GM18498 (cell line): ENCODE results near the gene PVR.
"Not testable (repeated sequence)": the region's sequence is repeated elsewhere in the genome, so short reads cannot be mapped to it uniquely, and the experiment has no call there.

Source experiments
- ATAC-seq: cut with Tn5 transposase; IDR thresholded peaks from one replicate; pipeline ENCODE4 v1.9.1; 2021; ENCODE audit warnings: mild to moderate bottlenecking, moderate library complexity; ENCODE audit not compliant: unreplicated experiment

Gene PVR

DNA sequence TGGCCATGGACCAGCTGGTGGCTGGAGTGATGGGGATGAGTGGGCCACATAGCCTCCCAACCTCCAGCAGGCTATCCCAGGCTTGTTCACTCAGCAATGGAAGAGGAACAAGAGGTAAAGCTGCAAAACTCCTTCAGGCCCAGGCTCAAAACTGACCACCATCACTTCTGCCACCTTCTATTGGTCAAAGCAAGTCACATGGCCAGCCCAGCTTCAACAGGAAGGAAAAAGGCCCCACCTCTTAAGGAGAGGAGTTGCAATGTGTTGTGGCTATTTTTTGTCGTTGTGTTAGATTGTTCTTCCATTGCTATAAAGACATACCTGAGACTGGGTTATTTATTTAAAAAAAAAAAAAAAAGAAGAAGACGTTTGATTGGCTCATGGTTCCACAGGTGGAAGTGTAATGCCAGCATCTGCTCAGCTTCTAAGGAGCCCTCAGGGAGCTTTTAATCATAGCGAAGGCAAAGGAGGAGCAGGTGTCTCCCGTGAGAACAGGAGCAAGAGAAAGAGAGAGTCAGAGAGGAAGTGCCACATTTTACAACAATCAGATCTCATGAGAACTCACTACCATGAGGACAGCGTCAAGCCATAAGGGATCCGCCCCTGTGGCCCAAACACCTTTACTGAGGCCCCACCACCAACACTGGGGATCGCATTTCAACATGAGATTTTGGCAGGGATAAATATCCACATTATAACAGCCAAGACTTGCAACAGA is 24.9 kb upstream of the PVR start:
- no peak for ATAC-seq

GRCh38 chr19:44620667-44621066 is 23.0 kb upstream of the PVR start:
- no peak for ATAC-seq

DNA sequence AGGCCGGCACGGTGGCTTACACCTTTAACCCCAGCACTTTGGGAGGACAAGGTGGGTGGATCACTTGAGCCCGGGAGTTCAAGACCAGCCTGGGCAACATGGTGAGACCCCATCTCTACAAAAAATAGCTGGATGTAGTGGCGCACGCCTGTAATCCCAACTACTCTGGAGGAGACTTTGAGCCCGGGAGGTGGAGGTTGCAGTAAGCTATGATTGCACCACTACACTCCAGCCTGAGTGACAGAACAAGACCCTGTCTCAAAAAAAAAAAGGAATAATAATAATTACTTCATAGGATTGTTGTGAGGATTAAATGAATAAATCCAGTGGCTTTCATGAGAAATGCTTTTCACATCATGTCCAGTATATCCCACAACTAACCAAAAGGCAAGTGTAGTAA is 22.3 kb upstream of the PVR start:
- ATAC-seq, result no peak

DNA sequence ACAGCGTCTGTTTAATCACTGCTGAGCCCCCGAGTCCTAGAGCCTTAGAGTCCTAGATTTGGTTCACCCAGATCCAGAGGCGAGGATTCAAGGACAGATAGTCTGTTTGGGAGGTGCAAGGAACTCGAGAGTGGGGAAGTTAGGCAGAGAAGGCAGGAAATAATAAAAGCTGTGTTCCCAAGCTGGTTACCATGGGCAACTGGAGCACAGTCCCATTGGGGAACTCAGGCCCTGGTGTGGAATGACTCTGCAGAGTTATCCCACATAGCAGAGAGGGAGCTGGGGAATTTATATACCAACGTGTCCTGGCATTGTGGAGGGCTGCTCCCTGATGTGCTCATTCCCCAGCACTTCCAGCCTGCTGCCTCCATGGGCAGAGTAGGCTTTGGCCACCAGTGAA is 20.6 kb upstream of the PVR start:
- no peak for ATAC-seq

DNA sequence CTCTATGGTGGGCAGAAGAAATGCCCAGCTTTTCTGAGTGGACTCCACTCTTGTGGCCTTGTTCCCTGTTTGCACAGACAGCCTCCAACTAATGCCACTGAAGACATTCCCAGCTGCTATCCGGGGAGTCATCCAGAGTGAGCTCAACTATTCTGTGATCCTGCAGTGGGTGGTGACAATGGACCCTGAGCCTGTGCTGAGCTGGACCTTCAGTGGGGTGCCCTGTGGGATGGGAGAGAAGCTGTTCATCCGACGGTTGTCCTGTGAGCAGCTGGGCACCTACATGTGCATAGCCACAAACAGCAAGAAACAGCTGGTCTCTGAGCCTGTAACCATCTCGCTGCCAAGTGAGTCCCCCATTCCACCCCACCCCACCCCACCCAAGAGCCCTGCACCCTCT is 20.1 kb upstream of the PVR start:
- no peak for ATAC-seq

- ATAC-seq, result no peak
These were observed 18.8 kb upstream of the PVR start for GRCh38 chr19:44624840-44625354.

DNA sequence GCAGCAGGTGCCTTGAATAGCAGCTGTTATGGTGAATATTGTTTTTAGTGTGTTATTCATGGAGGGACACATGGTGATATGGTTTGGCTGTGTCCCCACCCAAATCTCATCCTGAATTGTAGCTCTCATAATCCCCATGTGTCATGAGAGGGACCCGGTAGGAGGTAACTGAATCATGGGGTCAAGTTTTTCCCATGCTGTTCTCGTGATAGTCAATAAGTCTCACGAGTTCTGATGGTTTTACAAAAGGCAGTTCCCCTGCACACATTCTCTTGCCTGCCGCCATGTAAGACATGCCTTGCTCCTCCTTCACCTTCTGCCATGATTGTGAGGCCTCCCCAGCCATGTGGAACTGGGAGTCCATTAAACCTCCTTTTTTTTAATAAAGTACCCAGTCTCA is 18.1 kb upstream of the PVR start:
- not testable (repeated sequence) for ATAC-seq

GRCh38 chr19:44626048-44626624 is 17.6 kb upstream of the PVR start:
- no peak for ATAC-seq

GRCh38 chr19:44627631-44628030 is 16.1 kb upstream of the PVR start:
- ATAC-seq, result no peak

DNA sequence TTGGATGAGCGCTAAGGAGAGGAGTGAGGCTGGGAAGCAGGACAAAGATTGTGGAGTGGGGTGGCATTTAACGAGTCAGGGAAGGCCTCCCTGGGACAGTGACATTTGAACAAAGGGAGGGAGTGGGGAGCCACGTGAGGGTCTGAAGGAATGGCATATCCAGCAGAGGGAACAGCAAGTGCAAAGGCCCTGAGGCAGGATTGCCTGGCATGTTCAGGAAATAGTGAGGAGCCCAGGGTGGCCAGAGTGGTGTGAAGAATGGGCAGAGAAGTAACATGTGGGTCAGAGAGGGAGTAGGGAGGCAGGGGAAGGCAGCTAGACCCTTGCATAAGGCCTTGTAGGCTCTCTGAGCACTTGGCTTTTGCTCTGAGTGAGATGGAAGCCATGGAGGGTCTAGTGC is 14.9 kb upstream of the PVR start:
- no peak for ATAC-seq

GRCh38 chr19:44631611-44632010 is 12.1 kb upstream of the PVR start:
- ATAC-seq, result not testable (repeated sequence)

DNA sequence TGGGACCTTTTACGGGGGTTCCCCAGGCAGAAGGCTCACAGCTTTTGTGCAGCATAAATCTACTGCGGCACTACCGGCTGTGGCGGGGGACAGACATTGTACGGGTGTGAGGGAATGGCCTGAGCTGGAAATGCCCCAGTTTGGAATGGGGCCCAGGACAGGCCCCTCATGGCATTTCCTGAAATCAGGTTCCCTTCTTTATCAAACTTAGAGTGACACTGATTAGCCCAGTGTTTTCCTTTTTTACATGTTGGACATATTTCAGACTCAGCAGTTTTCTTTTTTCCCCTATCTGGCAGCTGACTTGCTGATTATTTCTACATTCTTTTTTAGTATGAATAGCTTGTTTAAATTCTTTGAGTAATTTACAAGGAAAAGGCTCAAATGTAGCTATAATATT is 9.7 kb upstream of the PVR start:
- ATAC-seq, result not testable (repeated sequence)

DNA sequence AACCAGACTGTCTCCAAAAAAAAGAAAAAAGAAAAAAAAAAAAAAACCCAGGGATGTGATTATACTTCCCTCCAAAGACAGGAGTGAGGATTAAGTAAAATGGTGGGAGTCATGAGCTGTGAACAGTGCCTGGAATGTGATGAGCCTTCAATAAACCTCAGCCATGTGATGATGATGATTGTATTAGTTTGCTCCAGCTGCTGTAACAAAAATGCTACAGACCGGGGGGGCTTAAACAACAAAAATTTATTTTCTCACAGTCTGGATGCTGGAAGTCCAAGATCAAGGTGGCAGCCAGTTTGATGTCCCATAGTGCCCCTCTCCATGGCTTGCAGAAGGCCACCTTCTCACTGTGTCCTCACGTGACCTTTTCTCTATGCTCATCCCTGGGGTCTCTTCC is 8.9 kb upstream of the PVR start:
- no peak for ATAC-seq

DNA sequence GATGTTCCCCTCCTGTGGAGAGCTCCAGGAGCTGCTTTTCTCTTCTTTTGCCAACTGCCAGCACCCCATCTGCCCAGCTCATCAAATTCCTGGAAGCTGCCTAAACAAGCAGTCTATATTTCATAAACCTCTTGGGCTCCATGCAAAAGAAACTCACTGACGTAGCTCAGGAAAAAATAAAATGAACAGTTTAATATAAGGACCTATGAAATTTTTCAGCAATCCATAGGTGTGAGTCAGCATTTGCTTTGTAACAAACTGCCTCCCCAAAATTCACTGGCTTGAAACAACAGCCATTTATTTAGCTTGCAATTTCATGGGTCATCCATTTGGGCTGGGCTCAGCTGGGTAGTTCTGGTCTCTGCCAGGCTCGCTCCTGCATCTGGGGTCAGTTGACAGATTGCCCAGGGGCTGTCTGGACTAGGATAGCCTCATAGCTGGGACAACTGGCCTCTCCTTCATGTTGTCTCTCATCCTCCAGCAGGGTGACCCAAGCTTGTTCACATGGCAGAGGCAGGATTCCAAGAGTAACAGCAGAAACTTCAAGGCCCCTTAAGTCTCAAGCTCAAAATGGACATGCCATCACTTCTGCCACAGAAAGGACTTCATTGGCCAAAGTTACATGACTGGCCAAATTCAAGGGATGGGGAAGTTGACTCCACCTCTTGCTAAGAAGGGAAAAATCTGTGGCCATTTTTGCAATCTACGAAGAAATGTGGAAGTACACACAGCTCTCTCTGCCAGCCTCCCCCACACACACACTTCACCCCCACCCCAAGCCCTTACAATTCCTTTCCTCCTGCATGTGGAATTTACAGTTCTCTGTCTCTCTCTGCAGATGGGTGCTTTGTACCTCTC is 7.9 kb upstream of the PVR start:
- ATAC-seq, result no peak

DNA sequence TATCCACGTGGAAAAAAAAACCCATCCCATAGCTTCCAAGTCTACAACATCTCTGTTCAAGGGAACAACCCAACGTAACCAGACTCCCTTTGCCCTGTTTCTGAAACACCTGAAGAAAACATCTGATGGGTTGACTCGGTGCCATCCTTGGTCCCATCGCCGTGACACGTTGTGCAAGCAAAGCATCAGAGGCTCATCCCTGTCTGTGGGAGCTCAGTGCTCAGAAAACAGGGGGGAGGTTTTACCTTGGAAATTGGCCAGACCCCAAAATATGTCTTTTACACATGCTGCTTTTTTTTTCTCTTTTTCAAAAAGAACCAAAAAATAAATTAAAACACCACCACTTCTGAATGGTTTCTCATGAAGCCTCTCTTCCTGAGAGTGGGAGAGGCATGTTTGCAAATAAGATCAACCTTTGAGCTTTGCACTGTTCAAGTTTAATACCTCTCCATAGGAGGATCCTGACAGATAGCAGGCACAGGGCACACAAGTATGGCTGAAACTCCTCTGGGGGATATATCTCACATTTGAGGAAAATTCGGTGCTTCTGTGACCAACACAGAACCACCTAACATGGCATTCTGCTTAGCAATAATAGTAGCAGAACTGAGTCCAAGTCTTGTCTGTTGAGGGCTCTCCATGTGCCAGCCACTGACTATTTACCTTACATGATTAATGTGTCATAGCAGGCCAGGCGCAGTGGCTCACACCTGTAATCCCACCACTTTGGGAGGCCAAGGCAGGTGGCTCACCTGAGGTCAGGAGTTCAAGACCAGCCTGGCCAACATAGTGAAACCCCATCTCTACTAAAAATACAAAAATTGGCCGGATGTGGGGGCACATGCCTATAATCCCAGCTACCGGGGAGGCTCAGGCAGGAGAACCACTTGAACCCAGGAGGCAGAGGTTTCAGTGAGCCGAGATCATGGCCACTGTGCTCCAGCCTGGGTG is 7.0 kb upstream of the PVR start:
- no peak for ATAC-seq

DNA sequence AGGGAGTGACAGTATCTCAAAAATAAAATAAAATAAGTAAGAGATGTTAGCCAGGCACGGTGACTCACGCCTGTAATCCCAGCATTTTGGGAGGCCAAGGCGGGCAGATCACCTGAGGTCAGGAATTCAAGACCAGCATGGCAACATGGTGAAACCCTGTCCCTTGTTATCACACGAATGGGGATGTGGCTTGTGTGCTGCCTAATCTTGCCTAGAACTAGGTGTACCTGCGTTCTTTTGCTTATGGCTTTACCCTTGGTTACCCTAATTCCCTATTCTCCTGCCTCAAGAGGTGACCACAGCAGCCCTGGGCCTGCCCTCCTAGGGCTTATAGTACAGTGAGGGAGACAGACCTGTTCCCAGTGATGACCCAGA is 6.3 kb upstream of the PVR start:
- no peak for ATAC-seq

DNA sequence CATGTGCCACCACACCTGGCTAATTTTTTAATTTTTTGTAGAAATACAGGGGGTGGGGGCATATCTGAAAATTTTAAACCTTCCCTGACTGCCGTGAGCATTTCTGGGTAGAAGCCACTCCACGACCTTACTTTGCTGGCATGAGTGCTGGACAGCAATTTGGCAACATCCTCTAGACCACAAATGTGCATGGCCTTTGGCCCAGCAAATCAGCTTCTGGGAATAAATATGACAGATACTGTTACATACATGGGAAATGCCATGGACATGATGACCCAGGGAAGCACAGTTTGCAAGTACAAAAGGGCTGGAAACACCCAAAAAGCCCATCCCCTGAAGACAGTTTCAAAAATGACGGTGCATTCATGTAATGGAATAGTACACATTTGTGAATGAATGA is 3.2 kb upstream of the PVR start:
- no peak for ATAC-seq

GRCh38 chr19:44641501-44642265 is 2.0 kb upstream of the PVR start:
- ATAC-seq, result no peak

DNA sequence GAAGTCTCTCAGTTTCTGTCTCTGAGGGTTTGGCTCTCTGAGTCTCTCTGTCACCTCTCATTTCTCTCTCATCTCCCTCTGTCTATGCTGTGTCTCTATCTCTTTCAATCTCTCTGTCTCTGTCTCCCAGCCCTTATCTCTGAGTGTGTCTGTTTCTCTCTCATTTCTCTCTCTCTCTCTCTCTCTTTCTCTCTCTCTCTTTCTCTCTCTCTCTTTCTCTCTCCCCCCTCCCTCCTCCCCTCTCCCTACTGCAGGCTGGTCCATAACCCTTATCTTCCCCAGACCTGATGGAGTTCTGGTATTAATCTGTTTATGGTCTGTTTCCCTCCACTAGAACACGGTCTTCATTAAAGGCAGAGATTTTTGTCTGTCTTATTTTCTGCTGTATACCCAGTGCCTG is 1.3 kb upstream of the PVR start:
- no peak for ATAC-seq

GRCh38 chr19:44644402-44645016 is 799 bp downstream of the PVR start:
- ATAC-seq, result no peak
